Vagina (tissue), 2 donors: ENCODE measurements around the gene PRKCE. TPM values are rescaled to one million over a fixed set of nuclear protein-coding genes. Genes with fewer than 3 reads are reported as not detected.
A peak's percentile ranks its signal among the peaks of the same experiment; 100 is the strongest.

Experiments used
- DNase-seq, 2 donors: peaks; one replicate each; pipeline ENCODE4 v3.0.0-alpha.2; 2017; ENCODE audit errors: extremely low spot score in 2 of 2
- H3K27ac ChIP-seq: fragments of 200-600 bp; sonication (generic); one replicate; pipeline ENCODE4 v1.5.1; 2019
- H3K27me3 ChIP-seq: fragments of 200-600 bp; sonication (generic); one replicate; pipeline ENCODE4 v1.5.1; 2019
- H3K36me3 ChIP-seq, 2 donors: fragments of 200-600 bp; sonication (generic); one replicate each; pipeline ENCODE4 v1.5.1; 2017 to 2019
- H3K4me1 ChIP-seq: fragments of 200-600 bp; sonication (generic); one replicate; pipeline ENCODE4 v1.5.1; 2019
- H3K4me3 ChIP-seq, 2 donors: fragments of 200-600 bp; sonication (generic); 1 replicate in 1 of 2; 2 replicates in 1 of 2; pipeline ENCODE4 v1.5.1; 2016 to 2019
- H3K9me3 ChIP-seq: fragments of 200-600 bp; sonication (generic); one replicate; pipeline ENCODE4 v1.5.1; 2019
- POLR2A ChIP-seq, 2 donors: fragments of 450-650 bp; IDR thresholded peaks; one replicate each; pipeline ENCODE4 v1.6.1; 2017; ENCODE audit warnings: antibody characterized with exemption in 2 of 2, mild to moderate bottlenecking in 2 of 2, moderate library complexity in 2 of 2
- POLR2AphosphoS5 ChIP-seq, 2 donors: sonication (generic); formaldehyde crosslinking; IDR thresholded peaks; one replicate each; pipeline ENCODE4 v1.9.0; 2017; ENCODE audit warnings: antibody characterized with exemption in 2 of 2, mild to moderate bottlenecking in 2 of 2, low read depth in 1 of 2; ENCODE audit not compliant: insufficient read depth in 1 of 2
- intact Hi-C: fragments of 100-400 bp; cut with DNase I; formaldehyde crosslinking; loops from one replicate; pipeline ENCODE4 v1.15.1; 2023
- total RNA-seq: library from RNA; depleted of rRNA; stranded (reverse); fragments of >200 nt; gene quantifications from one replicate; pipeline ENCODE4 v1.2.3, GENCODE V29; 2016
- TF ChIP-seq, protein P1 (sequence below), 3 experiments: fragments of 450-650 bp in 2 of 3; fragments of 200-600 bp in 1 of 3; sonication (generic) in 1 of 3; IDR thresholded peaks; one replicate each; pipeline ENCODE4 v1.5.1; 2017 to 2019; ENCODE audit warnings: antibody characterized with exemption in 3 of 3, mild to moderate bottlenecking in 2 of 3, moderate library complexity in 2 of 3

PRKCE gene
- total RNA-seq, 1 donor from 2014 or later: 11.8 TPM

DNA sequence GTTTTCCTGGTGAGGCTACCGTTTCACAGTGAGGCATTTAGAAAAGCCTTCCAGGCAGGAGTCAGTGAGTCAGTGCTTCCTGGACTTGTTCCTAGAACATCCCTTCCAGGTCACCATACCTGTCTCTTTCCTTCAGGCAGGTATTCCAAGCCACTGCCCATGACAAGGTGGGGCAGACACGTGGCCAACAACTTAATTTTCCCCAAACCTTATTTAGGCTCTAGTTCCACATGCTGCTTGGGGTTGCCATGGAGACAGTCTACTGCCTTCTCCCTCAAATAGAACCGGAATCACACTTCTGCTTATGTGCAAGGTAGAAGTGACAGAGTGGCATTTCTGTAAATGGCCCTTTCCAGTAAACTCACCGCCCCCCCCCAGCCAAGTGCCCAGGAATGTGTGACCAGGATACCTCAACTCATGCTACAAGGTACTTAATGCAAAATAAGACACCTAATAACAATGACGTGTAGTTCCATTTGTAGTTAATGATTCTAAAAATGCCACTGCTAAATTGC lies 258.3 kb downstream of the PRKCE start:
- H3K4me1 ChIP-seq: peaks cover 24% of the 10 kb centered on the region
- H3K36me3 ChIP-seq: no peaks in the 10 kb centered on the region
- no peak overlapping the region for H3K4me3 ChIP-seq
- peak in 1 of 2 donors; percentile 35 for TF ChIP-seq POLR2AphosphoS5 (IDR thresholded peaks at IDR 0.05; ENCODE audit: insufficient read depth in 1 of 2, low read depth in 1 of 2)
- no peak for TF ChIP-seq POLR2A (IDR thresholded peaks at IDR 0.05)
- TF ChIP-seq, protein P1, sequence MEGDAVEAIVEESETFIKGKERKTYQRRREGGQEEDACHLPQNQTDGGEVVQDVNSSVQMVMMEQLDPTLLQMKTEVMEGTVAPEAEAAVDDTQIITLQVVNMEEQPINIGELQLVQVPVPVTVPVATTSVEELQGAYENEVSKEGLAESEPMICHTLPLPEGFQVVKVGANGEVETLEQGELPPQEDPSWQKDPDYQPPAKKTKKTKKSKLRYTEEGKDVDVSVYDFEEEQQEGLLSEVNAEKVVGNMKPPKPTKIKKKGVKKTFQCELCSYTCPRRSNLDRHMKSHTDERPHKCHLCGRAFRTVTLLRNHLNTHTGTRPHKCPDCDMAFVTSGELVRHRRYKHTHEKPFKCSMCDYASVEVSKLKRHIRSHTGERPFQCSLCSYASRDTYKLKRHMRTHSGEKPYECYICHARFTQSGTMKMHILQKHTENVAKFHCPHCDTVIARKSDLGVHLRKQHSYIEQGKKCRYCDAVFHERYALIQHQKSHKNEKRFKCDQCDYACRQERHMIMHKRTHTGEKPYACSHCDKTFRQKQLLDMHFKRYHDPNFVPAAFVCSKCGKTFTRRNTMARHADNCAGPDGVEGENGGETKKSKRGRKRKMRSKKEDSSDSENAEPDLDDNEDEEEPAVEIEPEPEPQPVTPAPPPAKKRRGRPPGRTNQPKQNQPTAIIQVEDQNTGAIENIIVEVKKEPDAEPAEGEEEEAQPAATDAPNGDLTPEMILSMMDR (IDR thresholded peaks at IDR 0.05): no peak
- H3K27ac ChIP-seq: no peak overlapping the region
- no peaks in the 10 kb centered on the region for H3K9me3 ChIP-seq
- H3K27me3 ChIP-seq: no peaks in the 10 kb centered on the region
- no peak for DNase-seq
- intact Hi-C loops: no loop called here

DNA sequence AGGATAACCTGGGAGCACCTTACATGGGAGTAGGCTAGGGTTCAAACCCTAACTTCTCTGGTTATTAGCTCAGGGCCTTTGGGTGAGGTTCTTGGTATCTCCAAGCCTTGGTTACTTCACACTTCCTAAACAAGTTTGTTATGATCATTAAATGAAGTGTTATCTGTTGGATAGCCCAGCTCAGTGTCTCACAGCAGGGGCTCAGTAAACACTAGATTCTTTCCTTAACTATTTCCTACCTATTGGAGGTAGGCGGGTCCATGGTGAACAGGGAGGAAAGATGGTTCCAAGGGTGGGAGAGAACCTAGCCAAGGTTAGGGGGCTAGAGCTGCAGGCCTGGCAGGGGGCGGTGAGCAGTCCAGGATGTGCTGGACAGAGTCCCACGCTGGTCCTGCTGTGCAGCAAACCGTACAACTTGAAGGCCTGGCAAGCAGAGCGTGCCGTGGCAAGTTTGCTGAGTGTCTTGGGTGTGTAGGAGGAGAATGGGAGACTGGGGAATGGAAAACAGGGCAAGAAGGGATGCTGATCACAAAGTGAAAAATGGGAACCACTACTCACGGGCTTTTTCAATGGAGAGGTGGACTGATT lies 259.1 kb downstream of the PRKCE start:
- Histone ChIP-seq H3K9me3 (no peaks in the 10 kb centered on the region), H3K4me3 (no peak overlapping the region), H3K27me3 (no peaks in the 10 kb centered on the region), H3K36me3 (no peaks in the 10 kb centered on the region), H3K4me1 (peaks cover 24% of the 10 kb centered on the region), H3K27ac (no peak overlapping the region)
- intact Hi-C loops: no loop called here
- TF ChIP-seq, protein P1 (IDR thresholded peaks at IDR 0.05): no peak
- TF ChIP-seq POLR2A (IDR thresholded peaks at IDR 0.05): no peak
- TF ChIP-seq POLR2AphosphoS5 (IDR thresholded peaks at IDR 0.05; ENCODE audit: insufficient read depth in 1 of 2, low read depth in 1 of 2): no peak
- DNase-seq: no peak

DNA sequence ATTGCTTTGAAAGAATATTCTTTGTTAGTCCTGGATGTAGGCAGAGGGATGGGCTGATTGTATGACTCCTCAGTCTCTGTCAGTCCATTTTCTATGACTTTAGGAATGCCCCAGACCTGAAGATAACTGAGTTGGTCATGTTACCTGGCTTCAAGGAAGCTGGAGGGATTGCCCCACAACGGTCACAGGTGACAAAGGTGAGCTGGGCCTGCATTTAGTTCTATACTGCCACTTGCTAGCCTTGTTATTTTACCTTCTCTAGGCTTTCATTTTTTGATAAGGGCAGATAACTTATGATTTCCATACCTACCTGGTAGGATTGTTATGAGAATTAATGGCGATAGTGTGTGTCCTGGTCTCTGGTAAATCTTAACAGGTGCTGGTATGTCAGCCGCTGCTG lies 260.1 kb downstream of the PRKCE start:
- intact Hi-C loops: no loop called here
- TF ChIP-seq POLR2AphosphoS5 (IDR thresholded peaks at IDR 0.05; ENCODE audit: insufficient read depth in 1 of 2, low read depth in 1 of 2): no peak
- TF ChIP-seq POLR2A (IDR thresholded peaks at IDR 0.05): no peak
- TF ChIP-seq, protein P1 (IDR thresholded peaks at IDR 0.05): no peak
- Histone ChIP-seq H3K4me3 (no peak overlapping the region), H3K27ac (no peak overlapping the region), H3K27me3 (no peaks in the 10 kb centered on the region), H3K9me3 (no peaks in the 10 kb centered on the region), H3K4me1 (peaks cover 24% of the 10 kb centered on the region), H3K36me3 (no peaks in the 10 kb centered on the region)
- DNase-seq: no peak

DNA sequence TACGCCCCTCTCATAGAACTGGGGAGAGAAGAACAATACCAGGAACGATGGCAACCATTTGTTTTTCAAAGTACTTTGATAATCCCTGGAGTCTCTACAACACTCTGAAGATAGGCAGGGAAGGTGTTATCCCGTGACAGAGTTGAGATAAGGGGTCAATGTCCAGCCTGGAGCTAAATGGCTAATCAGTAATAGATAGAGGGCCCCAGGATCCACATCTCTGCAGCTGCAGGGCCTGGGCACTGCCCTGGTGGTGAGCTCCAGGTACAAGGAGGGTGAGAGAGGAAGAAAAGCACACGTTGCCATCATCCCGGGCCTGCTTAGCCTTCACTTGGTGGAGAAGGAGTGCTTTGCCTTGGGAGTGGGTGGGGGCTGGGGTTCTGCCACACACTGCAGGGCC lies 260.6 kb downstream of the PRKCE start:
- Histone ChIP-seq H3K9me3 (no peaks in the 10 kb centered on the region), H3K27ac (no peak overlapping the region), H3K36me3 (no peaks in the 10 kb centered on the region), H3K27me3 (no peaks in the 10 kb centered on the region), H3K4me3 (no peak overlapping the region), H3K4me1 (peaks cover 24% of the 10 kb centered on the region)
- intact Hi-C loops: no loop called here
- TF ChIP-seq, protein P1 (IDR thresholded peaks at IDR 0.05): no peak
- TF ChIP-seq POLR2AphosphoS5 (IDR thresholded peaks at IDR 0.05; ENCODE audit: insufficient read depth in 1 of 2, low read depth in 1 of 2) (no peak), POLR2A (IDR thresholded peaks at IDR 0.05) (no peak)
- no peak for DNase-seq

DNA sequence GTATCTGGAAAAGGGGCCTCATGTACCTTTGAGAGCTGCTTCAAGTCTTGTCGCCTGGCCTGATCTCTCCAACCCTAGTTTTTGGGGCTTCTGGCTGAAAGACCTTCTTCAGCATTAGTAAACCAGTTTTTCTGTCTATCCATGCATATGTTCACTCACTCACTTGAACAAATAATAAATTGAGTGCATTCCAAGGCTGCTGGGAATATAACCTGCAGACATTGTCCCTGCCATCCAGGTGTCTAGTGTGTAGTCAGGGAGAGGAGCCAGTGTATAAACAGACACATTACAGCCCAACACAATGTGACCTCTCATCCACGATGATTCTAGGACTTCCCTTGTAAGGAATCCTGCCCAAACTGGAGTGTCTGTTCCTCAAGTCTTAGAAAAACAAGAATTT lies 262.1 kb downstream of the PRKCE start:
- TF ChIP-seq, protein P1 (IDR thresholded peaks at IDR 0.05): no peak
- TF ChIP-seq POLR2AphosphoS5 (IDR thresholded peaks at IDR 0.05; ENCODE audit: insufficient read depth in 1 of 2, low read depth in 1 of 2): no peak
- no peak for TF ChIP-seq POLR2A (IDR thresholded peaks at IDR 0.05)
- H3K4me1 ChIP-seq: peaks cover 23% of the 10 kb centered on the region
- H3K36me3 ChIP-seq: no peaks in the 10 kb centered on the region
- no peak for DNase-seq
- H3K27me3 ChIP-seq: no peaks in the 10 kb centered on the region
- no peaks in the 10 kb centered on the region for H3K9me3 ChIP-seq
- no peak overlapping the region for H3K4me3 ChIP-seq
- intact Hi-C loops: no loop called here
- no peak overlapping the region for H3K27ac ChIP-seq
